ENCODE results near the gene UBAP1.
A peak's percentile ranks its signal among the peaks of the same experiment; 100 is the strongest.
"Not testable (repeated sequence)": the region's sequence is repeated elsewhere in the genome, so short reads cannot be mapped to it uniquely, and the experiment has no call there.

Gene UBAP1

DNA sequence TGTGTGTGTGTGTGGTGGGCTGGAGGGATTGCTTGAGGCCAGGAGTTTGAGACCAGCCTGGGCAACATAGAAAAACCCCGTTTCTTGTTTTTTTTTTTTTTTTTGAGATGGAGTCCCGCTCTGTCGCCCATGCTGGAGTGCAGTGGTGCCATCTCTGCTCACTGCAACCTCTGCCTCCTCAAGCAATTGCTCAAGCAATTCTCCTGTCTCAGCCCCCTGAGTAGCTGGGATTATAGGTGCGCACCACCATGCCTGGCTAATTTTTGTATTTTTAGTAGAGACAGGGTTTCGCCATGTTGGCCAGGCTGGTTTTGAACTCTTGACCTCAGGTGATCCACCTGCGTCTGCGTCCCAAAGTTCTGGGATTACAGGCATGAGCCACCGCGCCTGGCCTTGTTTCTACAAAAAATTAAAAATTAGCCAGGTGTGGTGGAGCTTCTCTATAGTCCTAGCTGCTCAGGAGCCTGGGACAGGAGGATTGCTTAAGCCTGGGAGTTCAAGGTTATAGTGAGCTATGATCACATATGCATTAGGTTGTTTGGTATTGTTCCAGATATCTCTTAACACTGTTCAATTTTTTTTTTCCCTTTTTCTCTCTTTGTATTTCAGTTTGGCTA is 47.4 kb downstream of the UBAP1 start:
- DNase-seq: not testable (repeated sequence)

DNA sequence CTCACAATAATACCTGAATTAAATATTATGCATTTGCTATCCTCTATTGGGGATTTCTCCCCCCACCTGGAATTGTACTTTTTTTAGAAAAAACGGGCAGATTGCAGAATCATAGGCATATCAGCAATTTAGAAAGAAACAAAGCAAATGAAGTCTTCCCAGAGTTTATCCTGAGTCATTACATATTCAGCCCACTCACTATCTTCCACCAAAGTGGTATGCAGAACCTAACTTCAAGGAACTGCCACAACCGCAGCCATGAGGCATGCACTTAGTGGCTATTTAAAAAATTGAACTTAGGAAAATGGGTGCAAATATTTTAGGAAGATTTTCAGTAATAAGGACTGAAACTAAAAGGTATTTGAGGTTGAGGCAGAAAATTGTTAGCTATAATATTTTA is 48.6 kb downstream of the UBAP1 start:
- no peak for DNase-seq

DNA sequence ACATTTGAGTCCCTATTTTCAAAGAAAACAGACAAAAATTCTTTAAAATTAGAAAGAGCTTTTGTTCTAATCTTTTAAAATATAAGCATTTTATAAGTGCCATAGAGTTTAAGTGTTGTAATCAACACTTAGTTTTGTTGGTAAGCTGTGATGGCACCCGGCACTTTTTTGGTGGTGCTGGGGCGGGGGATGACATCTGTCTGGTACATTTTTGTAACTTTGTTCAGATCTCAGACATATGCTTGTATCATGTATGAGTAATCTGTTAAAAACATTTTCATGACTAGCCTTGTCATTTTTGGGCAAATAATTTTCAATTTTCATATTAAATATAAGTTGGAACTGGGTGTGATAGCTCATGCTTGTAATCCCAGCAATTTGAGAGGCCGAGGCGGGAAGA is 51.7 kb downstream of the UBAP1 start:
- DNase-seq: no peak

DNA sequence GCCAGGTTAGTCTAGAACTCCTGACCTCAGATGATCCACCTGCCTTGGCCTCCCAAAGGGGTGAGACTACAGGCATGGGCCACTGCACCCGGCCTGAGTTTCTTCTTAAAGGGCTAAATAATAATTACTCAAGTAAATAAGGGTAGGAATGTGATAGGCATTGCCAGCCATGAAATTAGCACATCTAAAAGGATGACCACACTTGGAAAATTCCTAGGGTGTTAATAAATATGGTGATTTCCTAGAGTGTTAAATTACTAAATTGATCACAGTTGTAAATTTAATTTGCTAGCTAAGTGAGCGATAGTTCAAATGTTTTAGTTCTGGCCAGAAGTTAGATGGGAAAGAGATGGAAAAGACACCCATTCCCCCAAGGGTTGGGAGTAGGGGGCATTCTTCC is 53.4 kb downstream of the UBAP1 start:
- no peak for DNase-seq

DNA sequence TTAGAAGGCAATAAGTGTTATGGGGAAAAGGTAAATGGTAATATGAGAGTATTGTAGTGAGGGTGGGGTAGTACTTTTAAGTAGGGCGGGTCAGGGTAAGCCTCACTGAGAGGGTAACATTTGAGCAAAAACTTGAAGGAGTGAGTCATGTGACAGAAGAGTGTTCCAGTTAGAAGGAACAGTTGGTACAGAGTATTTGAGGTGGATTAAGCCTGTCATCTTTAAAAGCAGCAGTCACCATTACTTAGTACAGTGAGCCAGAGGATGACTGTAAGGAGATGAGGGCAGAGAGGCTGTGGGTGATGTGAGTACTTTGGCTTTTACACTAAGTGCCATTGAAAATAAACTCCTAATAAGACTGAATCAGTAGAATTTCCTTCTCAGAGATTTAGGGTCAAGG is 54.8 kb downstream of the UBAP1 start:
- DNase-seq: no peak

DNA sequence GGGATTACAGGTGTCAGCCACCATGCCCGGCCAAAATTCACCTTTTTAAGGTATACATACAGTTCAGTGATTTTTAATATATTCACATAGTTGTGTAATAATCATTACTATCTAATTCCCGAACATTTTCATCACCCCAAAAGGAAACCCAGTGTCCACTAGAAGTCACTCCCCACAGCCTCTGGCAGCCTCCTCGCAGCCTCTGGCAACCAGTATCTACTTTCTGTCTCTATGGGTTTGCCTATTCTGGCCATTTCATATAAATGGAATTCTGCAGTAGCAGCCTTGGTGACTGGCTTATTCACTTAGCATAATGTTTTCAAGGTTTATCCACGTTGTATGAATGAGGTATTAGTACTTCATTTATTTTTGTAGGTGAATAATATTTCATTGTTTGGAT is 59.0 kb downstream of the UBAP1 start:
- DNase-seq: no peak

DNA sequence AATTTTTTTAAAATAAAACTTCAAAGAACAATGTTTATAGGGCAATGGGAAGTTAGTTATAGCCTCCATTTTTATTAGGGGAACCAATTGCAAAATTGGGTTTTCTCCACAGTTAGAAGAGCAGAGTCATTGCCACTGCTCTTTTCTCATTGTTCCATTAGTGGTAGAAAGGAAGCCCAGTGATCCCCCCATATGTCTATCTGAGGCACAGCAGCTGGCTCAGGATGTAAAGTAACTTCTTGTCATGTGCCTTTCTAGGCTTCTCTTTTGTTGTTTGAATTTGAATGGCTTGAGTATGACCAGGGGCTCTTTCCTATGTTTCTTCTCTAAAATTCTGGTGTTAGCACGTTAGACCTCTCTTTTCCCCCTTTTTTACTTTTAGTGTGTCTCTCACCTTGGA is 61.2 kb downstream of the UBAP1 start:
- no peak for DNase-seq

DNA sequence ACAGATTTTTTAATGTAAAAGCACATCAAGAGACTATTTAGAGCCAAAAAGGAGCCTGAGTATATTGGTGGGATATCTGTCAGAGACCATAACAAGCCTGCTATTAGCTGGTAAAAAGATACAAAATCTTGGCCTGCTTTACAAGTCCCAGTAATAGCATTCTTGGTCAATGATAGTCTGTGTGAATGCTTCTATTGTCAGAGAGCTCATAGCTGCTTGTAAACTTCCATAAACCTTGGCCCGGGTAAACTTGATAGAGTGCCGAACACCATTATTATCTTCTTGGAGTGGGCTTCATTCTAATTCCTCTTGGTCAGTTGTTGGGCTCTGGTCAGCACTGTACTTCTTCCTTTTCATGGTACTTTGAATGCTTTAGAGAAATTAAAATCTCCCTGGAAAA is 64.0 kb downstream of the UBAP1 start:
- no peak for DNase-seq

DNA sequence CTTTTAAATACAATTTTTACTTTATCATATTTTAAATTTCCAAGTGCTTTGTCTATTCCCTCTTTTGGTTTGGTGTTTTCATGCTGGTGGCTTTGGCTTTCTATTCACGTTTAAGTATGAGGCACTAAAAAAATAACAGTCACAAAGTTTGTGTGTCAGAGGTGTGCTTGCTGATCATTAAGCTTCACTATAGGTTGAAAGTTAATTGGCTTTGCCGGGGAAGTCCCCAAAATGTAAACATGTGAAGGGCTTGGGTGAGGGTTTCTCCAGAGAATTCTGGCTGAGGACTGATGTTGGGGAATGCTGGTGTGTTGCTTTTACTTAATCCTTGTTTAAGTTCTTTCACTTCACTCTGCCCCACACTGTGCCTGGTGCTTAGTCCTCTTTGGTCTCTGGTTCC is 66.4 kb downstream of the UBAP1 start:
- not testable (repeated sequence) for DNase-seq

DNA sequence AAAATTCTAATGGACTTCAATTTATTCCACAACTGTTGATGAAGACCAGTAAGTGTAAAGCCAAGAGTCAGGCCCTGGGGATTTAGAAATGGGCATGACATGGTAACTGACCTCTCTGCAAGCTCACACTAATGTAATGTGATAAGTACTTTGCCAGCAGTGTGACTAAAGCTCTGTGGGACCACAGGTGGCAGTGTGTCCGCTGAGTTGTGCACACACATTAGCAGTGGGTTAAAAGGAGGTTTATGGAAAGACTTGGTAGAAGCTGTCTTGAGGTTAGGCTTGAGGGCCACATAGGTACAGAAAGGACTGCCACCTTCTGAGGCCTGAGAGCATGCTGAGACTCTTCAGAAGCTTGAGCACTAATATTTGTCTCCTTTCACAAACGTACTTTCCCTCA is 67.6 kb downstream of the UBAP1 start:
- DNase-seq: no peak

DNA sequence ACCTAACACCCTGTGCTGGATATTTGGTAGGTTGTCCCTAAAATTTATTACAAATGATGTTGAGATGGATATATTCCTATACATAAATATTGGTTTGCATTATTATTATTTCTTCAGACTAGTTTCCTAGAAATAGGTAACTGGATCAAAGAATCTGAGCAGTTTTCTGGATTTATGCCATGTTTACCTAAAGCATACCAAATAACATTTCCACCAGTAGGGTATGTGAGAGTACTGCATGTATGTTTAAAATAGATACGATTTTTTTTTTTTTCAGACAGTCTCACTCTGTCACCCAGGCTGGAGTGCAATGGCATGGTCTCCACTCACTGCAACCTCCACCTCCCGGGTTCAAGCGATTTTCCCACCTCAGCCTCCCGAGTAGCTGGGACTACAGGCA is 68.9 kb downstream of the UBAP1 start:
- DNase-seq: not testable (repeated sequence)

DNA sequence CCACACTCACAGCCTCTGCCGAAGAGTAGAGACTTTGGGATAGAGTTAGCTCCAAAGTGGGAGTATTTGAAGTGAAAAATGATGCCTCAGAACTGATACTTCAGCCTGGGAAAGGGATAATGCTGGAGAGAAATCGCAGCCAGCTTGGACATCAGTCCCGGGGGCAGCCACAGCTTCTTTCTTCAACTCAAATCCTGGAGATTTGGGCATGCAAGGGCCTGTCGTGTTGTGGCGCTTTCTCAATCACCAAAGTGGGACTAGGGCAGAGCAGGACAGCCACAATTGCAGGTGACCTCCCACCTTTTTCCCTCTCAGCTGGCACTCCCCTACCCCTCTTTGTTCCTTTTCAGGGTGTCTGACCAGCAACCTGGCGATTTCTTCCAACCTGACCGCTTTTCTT is 70.4 kb downstream of the UBAP1 start:
- DNase-seq: no peak

DNA sequence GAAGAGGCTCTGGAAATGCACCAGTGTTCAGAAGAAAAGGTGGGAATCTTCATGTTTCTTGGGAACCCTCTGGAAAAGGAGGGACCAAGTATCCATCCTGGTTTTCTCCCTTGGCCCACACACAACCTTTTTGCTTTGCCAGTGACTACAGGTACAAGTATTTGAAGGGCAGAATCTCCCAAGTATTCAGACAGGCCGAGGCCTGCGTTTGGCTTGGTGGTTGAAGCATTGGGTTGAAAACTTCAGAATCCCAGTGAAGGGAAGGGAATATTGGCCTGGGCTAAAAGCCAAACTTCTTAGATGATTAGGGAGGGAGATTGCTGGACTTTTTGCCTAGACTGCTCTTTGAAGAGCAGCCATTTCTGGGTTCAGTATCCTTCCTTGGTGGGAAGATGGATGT is 71.9 kb downstream of the UBAP1 start:
- DNase-seq: no peak

DNA sequence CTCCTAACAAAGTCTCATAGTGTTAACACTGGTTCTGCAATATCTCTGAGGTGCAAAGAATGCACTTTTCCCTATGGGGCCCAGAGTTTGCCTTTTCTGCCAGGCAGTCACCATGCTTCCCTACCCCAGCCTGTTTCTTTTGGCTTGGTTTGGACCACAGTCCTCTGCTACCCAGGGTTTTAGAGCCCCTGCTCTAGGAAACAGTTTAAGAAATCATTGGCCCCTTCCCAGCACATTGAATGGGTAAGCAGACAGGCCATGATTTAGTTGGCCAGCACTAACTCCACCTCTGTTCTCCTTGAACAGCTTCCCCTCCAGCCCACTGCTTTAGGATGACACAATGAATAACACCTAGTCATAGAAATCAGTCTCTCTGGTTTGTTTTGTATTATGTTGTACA is 73.2 kb downstream of the UBAP1 start:
- DNase-seq: no peak

DNA sequence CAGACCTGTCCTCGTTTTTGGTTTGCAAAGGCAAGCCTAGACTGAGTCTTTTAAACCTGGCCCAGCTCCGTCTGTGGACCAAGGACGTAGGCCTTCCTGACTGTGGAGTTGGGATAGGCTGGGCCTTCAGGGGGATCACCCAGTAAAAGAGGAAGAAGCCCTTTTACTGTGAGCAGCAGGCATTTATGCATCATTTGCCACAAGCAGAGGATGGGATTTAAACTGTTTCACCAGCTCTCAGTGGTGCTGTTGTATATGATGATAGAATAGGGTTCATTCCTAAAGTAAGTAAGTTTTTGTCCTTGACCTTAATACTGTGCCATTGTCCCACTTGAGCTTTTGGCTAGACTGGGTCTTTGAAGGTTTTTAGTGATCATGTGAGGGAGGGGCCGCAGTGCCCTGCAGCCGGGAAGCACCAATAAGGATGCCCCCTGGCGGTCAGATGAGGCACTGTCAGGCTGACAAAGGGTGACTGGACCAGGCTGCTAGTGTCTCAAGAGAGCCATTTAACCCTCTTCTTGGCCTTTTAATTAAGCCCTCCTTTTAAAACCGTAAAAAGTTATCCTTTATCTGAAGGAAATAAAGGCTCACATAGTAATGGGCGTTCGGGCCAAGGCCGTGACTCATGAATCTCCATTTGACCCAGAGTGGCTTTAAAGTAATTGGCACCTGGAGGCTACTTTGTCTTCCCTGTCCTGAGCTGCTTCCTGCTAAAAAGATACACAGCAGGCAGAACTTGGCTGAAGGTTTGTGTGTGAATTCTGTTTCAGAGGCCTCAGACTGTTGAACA is 74.0 kb downstream of the UBAP1 start:
- DNase-seq: no peak

DNA sequence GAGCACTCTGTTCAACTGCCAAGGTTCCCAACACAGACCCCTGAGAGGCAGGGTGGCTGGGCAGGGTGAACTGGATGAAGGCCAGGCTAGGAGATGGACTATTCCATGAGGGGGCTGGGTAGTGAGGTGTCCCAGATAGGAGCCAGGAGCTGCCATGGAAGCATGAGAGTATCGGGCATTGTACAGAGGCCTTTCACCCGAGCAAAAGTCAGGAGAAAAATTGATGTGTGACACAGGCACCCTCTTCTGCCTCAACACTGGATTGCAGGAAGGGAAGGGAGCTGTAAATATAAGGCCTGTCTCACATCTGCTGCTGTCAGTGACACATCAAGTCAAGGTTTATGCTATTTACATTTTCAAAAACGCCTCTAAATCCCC is 74.6 kb downstream of the UBAP1 start:
- peak in 1 of 2 experiments; percentile 10 for DNase-seq

DNA sequence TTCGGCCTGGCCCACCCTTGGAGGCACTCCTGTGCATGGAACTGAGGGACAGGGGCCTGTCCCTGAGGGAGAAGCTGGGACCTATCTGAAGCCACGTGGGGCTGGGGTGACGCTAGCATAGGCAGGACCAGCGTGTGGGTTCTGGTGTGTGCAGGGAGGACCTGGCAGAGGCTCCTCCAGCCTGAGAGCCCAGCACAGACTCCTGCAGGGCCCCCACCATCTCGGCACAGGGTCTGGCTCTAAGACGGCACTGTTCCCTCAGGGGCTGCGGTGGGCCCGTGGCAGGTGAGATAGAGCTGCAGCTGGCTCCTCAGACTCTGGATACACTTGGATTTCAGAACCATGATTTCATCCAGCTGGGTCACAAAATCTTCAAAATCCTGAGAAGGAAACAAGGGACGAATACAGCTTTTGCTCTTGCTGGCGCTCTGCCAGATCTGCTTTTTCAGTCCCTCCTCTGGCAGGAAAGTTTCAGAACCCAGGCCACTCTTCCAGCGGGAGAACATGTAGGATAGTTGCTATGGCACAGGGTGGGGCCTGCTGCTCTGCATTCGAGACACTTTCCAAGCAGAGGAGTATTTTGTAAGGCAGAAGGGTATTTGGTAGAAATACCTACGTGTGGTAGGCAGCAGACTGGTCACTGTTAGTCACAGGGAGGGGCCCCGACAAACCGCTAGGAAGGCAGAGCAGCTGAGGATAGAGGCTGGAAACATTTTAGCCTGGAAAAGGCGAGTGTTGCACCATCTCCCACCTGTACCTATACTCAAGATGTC is 75.5 kb downstream of the UBAP1 start:
- DNase-seq: peak; percentile 46 to 80

DNA sequence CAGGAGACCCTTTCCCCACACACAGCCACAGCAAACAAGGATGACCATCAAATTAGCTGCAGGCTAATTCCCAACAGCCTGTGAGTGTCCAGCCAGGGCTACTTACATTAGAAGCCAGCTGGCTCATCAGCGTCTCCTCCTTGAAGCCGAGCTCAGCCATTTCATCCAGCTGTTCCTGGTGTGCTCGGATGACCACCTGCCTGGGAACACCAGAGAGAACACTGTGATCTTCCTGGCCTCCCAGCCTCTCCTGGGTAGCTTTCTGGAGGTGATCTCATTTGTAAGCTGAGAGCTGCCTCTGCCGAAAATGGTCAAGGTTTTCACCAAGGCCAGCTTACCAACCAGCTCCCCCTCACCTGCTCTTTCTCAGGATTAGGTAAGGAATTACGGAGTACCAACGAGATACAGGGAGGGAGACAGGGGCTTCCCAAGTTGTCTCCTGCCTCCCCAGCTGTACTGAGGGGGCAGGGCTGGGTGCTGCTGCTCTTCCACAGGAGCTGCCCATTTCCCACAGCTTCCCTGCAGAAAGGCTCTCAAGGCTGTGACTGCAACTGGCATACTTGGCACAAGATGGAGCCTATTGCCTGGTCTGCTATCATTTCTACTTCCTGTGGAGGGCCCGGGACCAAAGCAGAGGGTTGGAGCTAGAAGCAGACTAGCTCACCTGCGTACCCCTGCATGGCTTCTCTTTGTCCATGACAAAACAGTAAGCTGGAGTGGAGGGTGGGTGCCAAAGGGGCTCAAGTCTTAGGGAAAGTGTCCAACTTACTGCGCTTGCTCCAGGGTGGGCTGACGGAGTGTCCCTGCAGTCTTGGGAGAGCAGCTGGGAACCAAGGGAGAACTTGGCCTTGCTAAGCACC is 76.4 kb downstream of the UBAP1 start:
- DNase-seq: peak in 1 of 2 experiments; percentile 13

DNA sequence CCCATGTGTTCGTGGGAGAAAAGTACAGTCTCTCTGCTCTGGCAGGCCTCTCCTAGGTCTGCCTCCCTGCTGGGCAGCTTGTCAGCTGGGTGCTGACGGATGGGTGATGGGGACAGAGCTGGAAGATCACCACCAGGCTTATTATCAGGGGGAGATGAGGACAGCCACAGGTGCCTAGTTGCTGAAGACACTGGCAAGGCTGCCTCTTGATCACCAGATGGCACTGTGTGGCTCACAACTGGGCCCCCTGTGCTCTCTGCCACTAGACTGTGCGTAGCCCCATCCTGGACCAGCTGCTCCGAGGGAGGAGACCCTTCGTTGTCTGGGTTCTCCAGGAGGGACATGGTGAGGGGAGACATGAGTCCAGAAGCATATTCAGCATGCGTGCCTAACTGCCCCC is 77.3 kb downstream of the UBAP1 start:
- DNase-seq: no peak

DNA sequence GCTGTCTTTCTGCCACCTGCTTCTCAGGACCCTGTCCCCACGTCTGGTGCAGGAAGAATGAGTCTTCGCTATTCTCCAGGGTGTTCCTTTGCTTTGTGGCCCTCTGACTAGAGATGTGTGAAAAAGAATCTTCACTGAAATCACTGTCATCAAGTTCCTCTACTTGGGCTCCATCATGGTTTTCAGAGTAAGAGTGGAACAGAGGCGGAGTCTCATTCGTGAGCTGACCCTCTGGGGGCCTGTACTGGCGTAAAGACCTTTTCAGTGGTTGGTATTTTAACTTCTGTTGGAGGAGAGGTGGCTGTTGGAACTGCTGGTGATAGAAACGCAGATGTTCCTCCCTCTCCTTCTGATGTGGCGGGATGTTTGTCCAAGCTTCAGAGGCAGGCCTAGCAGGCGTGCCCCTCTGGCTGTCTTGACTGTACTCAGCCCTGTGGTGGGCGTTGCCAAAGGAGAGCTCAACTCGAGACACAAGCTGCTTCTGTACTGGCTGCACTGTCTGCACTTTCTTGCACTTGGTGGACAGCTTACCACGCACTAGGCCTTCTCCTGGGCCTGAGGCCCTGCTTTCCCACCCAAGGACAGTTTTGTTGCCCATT is 78.2 kb downstream of the UBAP1 start:
- no peak for DNase-seq

DNA sequence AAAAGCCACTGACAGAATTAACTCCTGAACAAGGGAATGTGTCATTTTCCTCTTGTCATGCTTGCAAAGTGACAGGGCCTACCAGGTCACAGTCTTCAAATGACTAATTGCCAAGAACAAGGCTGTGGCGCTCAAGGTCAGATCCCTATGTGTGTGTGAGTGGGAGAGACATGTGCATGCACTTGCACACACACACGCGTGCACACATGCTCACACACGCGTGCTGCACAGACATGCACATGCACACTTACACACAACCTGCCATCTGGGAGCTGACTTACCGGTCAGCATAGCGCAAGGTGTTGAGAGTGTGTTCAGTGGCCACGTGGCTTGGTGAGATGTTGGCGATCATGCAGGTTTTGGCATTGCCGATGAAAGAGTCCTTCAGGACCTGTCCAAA is 80.5 kb downstream of the UBAP1 start:
- no peak for DNase-seq

DNA sequence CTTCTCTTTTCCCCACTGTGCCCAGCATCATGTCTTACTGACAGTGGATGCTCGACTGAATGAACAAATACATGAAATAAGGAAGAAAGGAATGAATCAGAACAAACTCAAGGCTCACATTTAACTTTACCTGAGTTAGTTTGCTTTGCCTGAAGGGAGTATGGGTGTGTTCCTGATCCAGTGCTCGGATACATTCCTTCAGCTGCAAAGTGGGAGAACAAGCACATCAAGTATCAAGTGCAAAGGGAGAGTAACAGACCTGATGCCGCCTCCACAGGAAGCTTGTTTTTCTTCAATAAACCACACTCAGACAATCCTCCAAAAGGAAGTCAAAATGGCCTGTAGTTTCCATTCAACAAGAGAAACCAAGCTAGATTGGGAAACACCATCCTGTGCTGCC is 84.1 kb downstream of the UBAP1 start:
- DNase-seq: no peak

DNA sequence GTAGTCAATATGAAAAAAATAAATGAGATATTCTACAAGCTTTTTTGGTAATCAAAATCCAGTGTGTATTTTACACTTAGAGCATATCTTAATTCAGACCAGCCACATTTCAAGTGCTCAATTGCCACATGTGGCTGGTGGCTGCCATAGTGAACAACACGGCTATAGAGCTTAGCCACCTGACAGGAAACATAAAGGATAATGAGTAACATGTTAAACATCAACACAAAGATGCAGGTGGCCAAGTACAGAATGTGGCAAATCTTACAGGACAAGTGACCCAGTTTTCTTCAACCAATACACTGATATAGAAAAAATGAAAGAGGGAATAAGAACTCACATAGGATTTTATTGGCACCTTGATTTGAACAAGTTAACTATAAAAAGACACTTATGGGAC is 88.8 kb downstream of the UBAP1 start:
- DNase-seq: no peak

Measured in SW 1271 (cell line).